H9 (cell line): Measurements from ENCODE around the gene ZC3H7B. TPM values are rescaled to one million over a fixed set of nuclear protein-coding genes. Genes with fewer than 3 reads are reported as not detected.

Source experiments
- DNase-seq: peaks from one replicate; pipeline ENCODE4 v3.0.0-alpha.2; 2017
- H2AFZ ChIP-seq: one replicate; pipeline ENCODE4 v1.6.1; 2013; ENCODE audit warnings: mild to moderate bottlenecking, low read length, control low read depth, moderate library complexity
- H2AK5ac ChIP-seq: 2 replicates; pipeline ENCODE4 v1.6.1; 2013; ENCODE audit warnings: low read length, control low read depth, mixed read lengths; ENCODE audit not compliant: insufficient read length
- H2BK120ac ChIP-seq: one replicate; pipeline ENCODE4 v1.6.1; 2013; ENCODE audit warnings: low read depth, mild to moderate bottlenecking, low read length, control low read depth, inconsistent platforms; ENCODE audit not compliant: poor library complexity, severe bottlenecking
- H2BK12ac ChIP-seq: 2 replicates; pipeline ENCODE4 v1.6.1; 2013; ENCODE audit warnings: low read length, control low read depth, mixed read lengths, low read depth; ENCODE audit not compliant: insufficient read length
- H2BK15ac ChIP-seq: 2 replicates; pipeline ENCODE4 v1.6.1; 2013; ENCODE audit warnings: low read depth, low read length, control low read depth
- H2BK20ac ChIP-seq: one replicate; pipeline ENCODE4 v1.6.1; 2013; ENCODE audit warnings: low read depth, mild to moderate bottlenecking, low read length, control low read depth, inconsistent platforms; ENCODE audit not compliant: poor library complexity, severe bottlenecking
- H2BK5ac ChIP-seq: 2 replicates; pipeline ENCODE4 v1.6.1; 2013; ENCODE audit warnings: low read length, control low read depth, mixed read lengths; ENCODE audit not compliant: insufficient read length
- H3K14ac ChIP-seq: 2 replicates; pipeline ENCODE4 v1.6.1; 2013; ENCODE audit warnings: low read length, control low read depth; ENCODE audit not compliant: insufficient read depth
- H3K18ac ChIP-seq: 2 replicates; pipeline ENCODE4 v1.6.1; 2013; ENCODE audit warnings: low read depth, mild to moderate bottlenecking, mixed read lengths, low read length, control low read depth; ENCODE audit not compliant: insufficient read length
- H3K23ac ChIP-seq: 2 replicates; pipeline ENCODE4 v1.6.1; 2013; ENCODE audit warnings: low read length, control low read depth, mixed read lengths, low read depth; ENCODE audit not compliant: insufficient read length
- H3K23me2 ChIP-seq: 2 replicates; pipeline ENCODE4 v1.6.1; 2013; ENCODE audit warnings: low read depth, mild to moderate bottlenecking, mixed read lengths, low read length, control low read depth; ENCODE audit not compliant: insufficient read length, poor library complexity, severe bottlenecking
- H3K27ac ChIP-seq: 2 replicates; pipeline ENCODE4 v1.5.1; 2013; ENCODE audit warnings: low read length, control low read depth, mixed read lengths, low read depth; ENCODE audit not compliant: insufficient read length
- H3K27me3 ChIP-seq: 2 replicates; pipeline ENCODE4 v1.6.1; 2013; ENCODE audit warnings: low read length, control low read depth, inconsistent platforms; ENCODE audit not compliant: insufficient read depth
- H3K4ac ChIP-seq: 2 replicates; pipeline ENCODE4 v1.6.1; 2013; ENCODE audit warnings: low read depth, mild to moderate bottlenecking, control low read depth, inconsistent platforms, low read length, moderate library complexity
- H3K4me1 ChIP-seq: 2 replicates; pipeline ENCODE4 v1.6.1; 2013; ENCODE audit warnings: low read length, control low read depth, inconsistent platforms; ENCODE audit not compliant: insufficient read depth
- H3K4me2 ChIP-seq: 2 replicates; pipeline ENCODE4 v1.6.1; 2013; ENCODE audit warnings: low read length, control low read depth, mixed read lengths; ENCODE audit not compliant: insufficient read length, insufficient read depth
- H3K56ac ChIP-seq: 2 replicates; pipeline ENCODE4 v1.6.1; 2013; ENCODE audit warnings: low read depth, mild to moderate bottlenecking, mixed read lengths, low read length, control low read depth; ENCODE audit not compliant: insufficient read length
- H3K79me1 ChIP-seq: 2 replicates; pipeline ENCODE4 v1.6.1; 2013; ENCODE audit warnings: low read depth, mild to moderate bottlenecking, moderate library complexity, low read length, control low read depth, inconsistent platforms; ENCODE audit not compliant: insufficient read depth, poor library complexity, severe bottlenecking
- H3K79me2 ChIP-seq: 2 replicates; pipeline ENCODE4 v1.6.1; 2013; ENCODE audit warnings: low read length, control low read depth, inconsistent platforms; ENCODE audit not compliant: insufficient read depth
- H3K9ac ChIP-seq: 2 replicates; pipeline ENCODE4 v1.6.1; 2013; ENCODE audit warnings: low read length, control low read depth, mixed read lengths; ENCODE audit not compliant: insufficient read length; ENCODE audit errors: extremely low read depth
- H3K9me3 ChIP-seq: one replicate; pipeline ENCODE4 v1.6.1; 2013; ENCODE audit warnings: low read depth, low read length, inconsistent platforms; ENCODE audit not compliant: control insufficient read depth
- H3T11ph ChIP-seq: one replicate; pipeline ENCODE4 v1.6.1; 2013; ENCODE audit warnings: mild to moderate bottlenecking, low read length, control low read depth, inconsistent platforms
- H4K20me1 ChIP-seq: one replicate; pipeline ENCODE4 v1.6.1; 2013; ENCODE audit not compliant: control insufficient read depth, insufficient read length, insufficient read depth
- H4K5ac ChIP-seq: 2 replicates; pipeline ENCODE4 v1.6.1; 2013; ENCODE audit warnings: low read depth, mild to moderate bottlenecking, mixed read lengths, low read length, control low read depth; ENCODE audit not compliant: insufficient read length
- H4K8ac ChIP-seq: replicated peaks from 2 replicates; pipeline ENCODE4 v1.6.1; 2013; ENCODE audit warnings: low read length, control low read depth, mixed read lengths, low read depth; ENCODE audit not compliant: insufficient read length
- H4K91ac ChIP-seq: 2 replicates; pipeline ENCODE4 v1.6.1; 2013; ENCODE audit warnings: low read depth, mild to moderate bottlenecking, moderate library complexity, mixed read lengths, low read length, control low read depth; ENCODE audit not compliant: insufficient read length
- H3K27ac Mint-ChIP-seq, 3 experiments: 2 replicates in 2 of 3; 3 replicates in 1 of 3; pipeline ENCODE4 v1.8.0; 2020 to 2021; ENCODE audit warnings: mixed read lengths in 3 of 3, mild to moderate bottlenecking in 1 of 3, moderate library complexity in 1 of 3
- H3K27me3 Mint-ChIP-seq: 2 replicates; pipeline ENCODE4 v1.8.0; 2021; ENCODE audit warnings: low read depth, mild to moderate bottlenecking, moderate library complexity, mixed read lengths
- H3K36me3 Mint-ChIP-seq, 3 experiments: 2 replicates in 2 of 3; 3 replicates in 1 of 3; pipeline ENCODE4 v1.8.0; 2020 to 2021; ENCODE audit warnings: low read depth in 3 of 3, mixed read lengths in 3 of 3; ENCODE audit not compliant: insufficient read depth in 1 of 3
- H3K4me1 Mint-ChIP-seq, 2 experiments: 2 replicates each; pipeline ENCODE4 v1.8.0; 2020; ENCODE audit warnings: mixed read lengths in 2 of 2
- H3K4me3 Mint-ChIP-seq, 2 experiments: 2 replicates in 1 of 2; 3 replicates in 1 of 2; pipeline ENCODE4 v1.8.0; 2020 to 2021; ENCODE audit warnings: mild to moderate bottlenecking in 2 of 2, mixed read lengths in 2 of 2, moderate library complexity in 1 of 2
- H3K9me3 Mint-ChIP-seq, 2 experiments: 2 replicates in 1 of 2; 3 replicates in 1 of 2; pipeline ENCODE4 v1.8.0; 2020; ENCODE audit warnings: mild to moderate bottlenecking in 2 of 2, mixed read lengths in 2 of 2, moderate library complexity in 1 of 2
- CTCF ChIP-seq: fragments of 200-600 bp; sonication (generic); conservative IDR thresholded peaks from 3 replicates; pipeline ENCODE4 v1.8.0; 2021; ENCODE audit warnings: antibody characterized with exemption, mild to moderate bottlenecking
- WGBS: extraction: QIAGEN DNeasy Blood & Tissue Kit; methylation state at CpG from one replicate; pipeline ENCODE4 v1.1.7; 2013; ENCODE audit warnings: missing lambda C conversion rate, low lambda C conversion rate, mixed read lengths; ENCODE audit not compliant: insufficient read length; ENCODE audit errors: extremely low coverage; 5-methylcytosine and 5-hydroxymethylcytosine counted together
- total RNA-seq: library from RNA; stranded (reverse); gene quantifications from 2 replicates; pipeline ENCODE4 v1.2.1, GENCODE V29; 2021

ZC3H7B gene
- total RNA-seq, 1 experiment from 2014 or later = 69.3 TPM

DNA sequence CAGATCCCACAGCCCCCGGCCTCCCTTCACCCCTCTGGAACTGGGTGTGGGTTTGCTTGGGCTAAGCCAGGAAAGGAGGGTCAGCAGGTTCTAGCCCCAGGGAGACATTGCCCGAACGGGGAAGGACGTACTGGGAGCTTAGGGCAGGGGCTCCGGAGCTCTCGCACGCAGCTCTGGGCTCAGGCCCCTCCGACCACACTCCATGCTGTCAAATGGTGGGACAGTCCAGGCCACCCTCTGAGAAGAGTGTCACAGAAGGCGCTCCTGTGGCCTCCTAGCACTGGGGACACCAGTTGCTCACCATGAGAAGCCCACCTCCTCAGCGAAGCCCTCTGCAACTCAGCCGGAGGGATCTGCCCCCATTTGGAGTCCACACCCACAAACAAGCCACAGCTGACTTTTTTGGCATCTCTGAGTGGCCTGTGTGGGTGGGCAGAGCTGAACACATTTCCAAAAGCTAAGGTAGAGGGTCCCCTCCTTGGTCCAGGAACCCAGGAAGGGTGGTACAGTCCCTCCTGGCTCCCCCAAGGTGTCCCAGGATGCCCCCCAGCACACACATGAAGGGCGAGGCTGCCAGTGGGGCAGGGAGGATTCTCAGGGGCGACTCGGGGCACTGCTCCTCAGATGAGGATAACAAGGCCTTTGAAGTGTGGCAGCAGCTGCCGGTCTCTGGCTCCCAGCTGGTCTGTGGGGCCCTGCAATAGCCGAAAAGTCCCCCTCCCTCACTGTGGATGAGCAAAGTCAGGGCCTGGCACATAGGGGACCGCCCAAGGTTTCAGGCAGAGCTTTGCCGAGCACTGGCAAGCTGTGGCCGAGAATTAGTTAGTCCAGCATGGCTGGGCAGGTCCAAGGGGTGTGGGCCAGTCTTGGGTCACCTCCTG, 67.5 kb downstream of the ZC3H7B start:
- H3K4ac ChIP-seq = no peak overlapping the region
- Mint-ChIP-seq H3K4me3 (no peak overlapping the region), H3K27ac (no peak overlapping the region), H3K36me3 (no peaks in the 10 kb centered on the region), H3K4me1 (peaks cover 16 to 26% of the 10 kb centered on the region in 2 experiments), H3K27me3 (peaks cover 9% of the 10 kb centered on the region; the same call in 1 of the 2 replicates), H3K9me3 (no peaks in the 10 kb centered on the region)
- H3K9ac ChIP-seq = no peak overlapping the region
- no peaks in the 10 kb centered on the region for H3K79me2 ChIP-seq
- no peak overlapping the region for H2AK5ac ChIP-seq
- no peak for DNase-seq
- no peak overlapping the region for H3K27ac ChIP-seq
- H3K4me1 ChIP-seq = peaks cover 3% of the 10 kb centered on the region; the same call in 1 of the 2 replicates
- no peak overlapping the region for H3K56ac ChIP-seq
- no peak overlapping the region for H4K91ac ChIP-seq
- no peak overlapping the region for H3K18ac ChIP-seq
- H2BK120ac ChIP-seq = no peak overlapping the region
- no peak overlapping the region for H2BK5ac ChIP-seq
- no peak overlapping the region for H2BK12ac ChIP-seq
- H3T11ph ChIP-seq = no peak overlapping the region
- H3K23me2 ChIP-seq = no peaks in the 10 kb centered on the region
- no peaks in the 10 kb centered on the region for H3K27me3 ChIP-seq
- no peak overlapping the region for H4K8ac ChIP-seq
- H3K79me1 ChIP-seq = no peaks in the 10 kb centered on the region
- WGBS = no CpG with 5 or more reads among the region's 19 CpGs
- no peaks in the 10 kb centered on the region for H4K20me1 ChIP-seq
- H3K9me3 ChIP-seq = no peaks in the 10 kb centered on the region
- no peak overlapping the region for H4K5ac ChIP-seq
- no peak overlapping the region for H2AFZ ChIP-seq
- no peak overlapping the region for H3K23ac ChIP-seq
- H3K14ac ChIP-seq = no peak overlapping the region
- H2BK15ac ChIP-seq = no peak overlapping the region
- H3K4me2 ChIP-seq = no peak overlapping the region
- no peak for TF ChIP-seq CTCF
- H2BK20ac ChIP-seq = no peak overlapping the region
